ENCODE results near the gene CCDC88C. TPM values are rescaled to one million over a fixed set of nuclear protein-coding genes. Genes with fewer than 3 reads are reported as not detected.

Gene CCDC88C
- total RNA-seq, 1 experiment from 2014 or later: 19.7 TPM

DNA sequence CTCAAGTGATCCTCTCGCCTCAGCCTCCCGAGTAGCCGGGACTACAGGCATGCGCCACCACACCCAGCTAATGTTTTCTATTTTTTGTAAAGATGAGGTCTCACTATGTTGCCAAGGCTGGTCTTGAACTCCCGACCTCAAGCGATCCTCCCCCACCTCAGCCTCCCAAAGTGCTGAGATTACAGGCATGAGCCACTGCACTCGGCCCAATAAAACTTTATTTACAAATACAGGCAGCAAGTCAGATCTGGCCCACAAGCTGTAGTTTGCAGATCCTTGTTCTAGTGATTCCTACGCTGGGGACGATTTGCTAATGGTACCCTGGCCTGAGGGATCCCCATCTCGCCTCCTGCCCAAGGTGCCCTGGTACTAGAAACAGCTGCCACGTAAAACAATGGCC lies 74.6 kb downstream of the CCDC88C start:
- H3K27ac ChIP-seq (ENCODE audit: low read length): no peak overlapping the region
- no peak for ATAC-seq
- H3K79me2 ChIP-seq (ENCODE audit: low read length): peaks cover 6% of the 10 kb centered on the region
- H3K4me2 ChIP-seq (ENCODE audit: low read length): no peak overlapping the region
- POLR2A ChIA-PET (ENCODE audit: unreplicated experiment): no interaction called here
- CTCF ChIA-PET: no interaction called here
- no peak overlapping the region for H3K4me3 ChIP-seq (ENCODE audit: low read length)
- TF ChIP-seq EZH2 (IDR thresholded peaks at IDR 0.05; ENCODE audit: low read length, unreplicated experiment) (no peak), EZH2phosphoT487 (IDR thresholded peaks at IDR 0.05; ENCODE audit: borderline replicate concordance, low read length) (no peak)
- TF ChIP-seq, protein P1, sequence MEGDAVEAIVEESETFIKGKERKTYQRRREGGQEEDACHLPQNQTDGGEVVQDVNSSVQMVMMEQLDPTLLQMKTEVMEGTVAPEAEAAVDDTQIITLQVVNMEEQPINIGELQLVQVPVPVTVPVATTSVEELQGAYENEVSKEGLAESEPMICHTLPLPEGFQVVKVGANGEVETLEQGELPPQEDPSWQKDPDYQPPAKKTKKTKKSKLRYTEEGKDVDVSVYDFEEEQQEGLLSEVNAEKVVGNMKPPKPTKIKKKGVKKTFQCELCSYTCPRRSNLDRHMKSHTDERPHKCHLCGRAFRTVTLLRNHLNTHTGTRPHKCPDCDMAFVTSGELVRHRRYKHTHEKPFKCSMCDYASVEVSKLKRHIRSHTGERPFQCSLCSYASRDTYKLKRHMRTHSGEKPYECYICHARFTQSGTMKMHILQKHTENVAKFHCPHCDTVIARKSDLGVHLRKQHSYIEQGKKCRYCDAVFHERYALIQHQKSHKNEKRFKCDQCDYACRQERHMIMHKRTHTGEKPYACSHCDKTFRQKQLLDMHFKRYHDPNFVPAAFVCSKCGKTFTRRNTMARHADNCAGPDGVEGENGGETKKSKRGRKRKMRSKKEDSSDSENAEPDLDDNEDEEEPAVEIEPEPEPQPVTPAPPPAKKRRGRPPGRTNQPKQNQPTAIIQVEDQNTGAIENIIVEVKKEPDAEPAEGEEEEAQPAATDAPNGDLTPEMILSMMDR (conservative IDR thresholded peaks at IDR 0.05; ENCODE audit: low read depth, low read length): no peak
- no peaks in the 10 kb centered on the region for H3K9me3 ChIP-seq (ENCODE audit: low read length)
- no peaks in the 10 kb centered on the region for H3K27me3 ChIP-seq (ENCODE audit: low read length)
- no peaks in the 10 kb centered on the region for H3K36me3 ChIP-seq (ENCODE audit: low read depth, low read length)
- H2AFZ ChIP-seq (ENCODE audit: low read length): no peak overlapping the region
- H3K9ac ChIP-seq (ENCODE audit: low read length): no peak overlapping the region
- intact Hi-C loops (cut with micrococcal nuclease): no loop called here
- H3K9me2 ChIP-seq (replicated peaks; ENCODE audit: low read length): no peaks in the 10 kb centered on the region
- peaks cover 16% of the 10 kb centered on the region for H3K4me1 ChIP-seq (ENCODE audit: insufficient read depth, low read length)
- BruUV-seq (replicated peaks): no TSS peak
- DNase-seq: no peak
- no peaks in the 10 kb centered on the region for H4K20me1 ChIP-seq (ENCODE audit: low read length)
- H3F3A ChIP-seq (ENCODE audit: low read length, unreplicated experiment): no peaks in the 10 kb centered on the region

DNA sequence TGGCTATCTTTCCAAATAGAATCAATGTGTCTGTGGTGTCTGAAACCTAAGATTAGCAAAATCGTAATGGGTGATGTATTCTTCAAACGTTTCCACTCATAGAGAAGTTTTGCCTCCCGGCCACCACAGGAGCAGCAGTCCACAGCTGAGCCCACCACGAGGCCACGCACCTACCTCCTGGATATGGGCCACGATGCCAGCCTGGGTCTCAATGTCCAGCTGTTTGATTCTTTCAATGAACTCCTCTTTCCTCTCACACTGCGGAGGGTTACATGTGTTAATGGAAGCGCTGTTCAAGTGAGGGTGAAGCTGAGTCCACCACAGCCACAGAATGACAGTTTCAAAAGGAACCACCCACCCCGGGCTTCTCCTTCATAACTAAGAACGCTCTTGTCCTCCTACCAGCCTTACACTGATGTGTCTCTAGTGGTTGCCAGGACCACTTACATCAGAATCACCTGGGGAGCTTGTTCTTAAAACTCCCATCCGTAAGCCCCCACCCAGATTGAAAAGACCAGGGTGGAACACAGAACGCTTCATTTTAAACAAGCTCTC lies 75.3 kb downstream of the CCDC88C start:
- TF ChIP-seq, protein P1 (conservative IDR thresholded peaks at IDR 0.05; ENCODE audit: low read depth, low read length): no peak
- TF ChIP-seq EZH2 (IDR thresholded peaks at IDR 0.05; ENCODE audit: low read length, unreplicated experiment): no peak
- ATAC-seq: no peak

DNA sequence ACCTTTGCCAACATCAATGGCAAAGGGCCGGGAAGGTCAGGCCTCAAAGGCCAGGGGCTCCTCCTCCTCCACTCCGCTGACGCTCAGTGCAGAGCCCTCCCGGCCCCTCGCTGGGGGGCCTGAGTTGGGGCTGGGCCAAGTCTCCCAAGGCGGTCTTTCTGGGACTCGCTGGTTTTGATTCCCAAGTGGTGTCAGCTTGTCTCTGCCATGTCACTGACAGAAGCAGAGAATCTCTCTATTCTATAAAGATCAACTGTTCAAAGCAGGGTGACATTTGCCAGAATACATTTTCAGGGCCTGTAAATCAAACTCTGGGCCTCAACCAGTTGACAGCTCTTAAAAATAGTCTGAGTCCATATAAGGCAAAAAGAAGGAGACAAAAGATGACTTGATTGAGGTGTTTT lies 75.9 kb downstream of the CCDC88C start:
- H3K9me2 ChIP-seq (replicated peaks; ENCODE audit: low read length): no peaks in the 10 kb centered on the region
- no peaks in the 10 kb centered on the region for H3F3A ChIP-seq (ENCODE audit: low read length, unreplicated experiment)
- ChIA-PET POLR2A (ENCODE audit: unreplicated experiment) (no interaction called here), CTCF (no interaction called here)
- BruUV-seq (replicated peaks): no TSS peak
- intact Hi-C loops (cut with micrococcal nuclease): no loop called here
- ATAC-seq (no peak), DNase-seq (no peak)
- H2AFZ ChIP-seq (ENCODE audit: low read length): no peak overlapping the region
- TF ChIP-seq, protein P1 (conservative IDR thresholded peaks at IDR 0.05; ENCODE audit: low read depth, low read length): no peak
- no peak for TF ChIP-seq EZH2phosphoT487 (IDR thresholded peaks at IDR 0.05; ENCODE audit: borderline replicate concordance, low read length)
- TF ChIP-seq EZH2 (IDR thresholded peaks at IDR 0.05; ENCODE audit: low read length, unreplicated experiment): no peak
- no peaks in the 10 kb centered on the region for H3K9me3 ChIP-seq (ENCODE audit: low read length)
- peaks cover 11% of the 10 kb centered on the region for H3K4me1 ChIP-seq (ENCODE audit: insufficient read depth, low read length)
- no peak overlapping the region for H3K4me2 ChIP-seq (ENCODE audit: low read length)
- no peak overlapping the region for H3K4me3 ChIP-seq (ENCODE audit: low read length)
- H4K20me1 ChIP-seq (ENCODE audit: low read length): no peaks in the 10 kb centered on the region
- H3K36me3 ChIP-seq (ENCODE audit: low read depth, low read length): no peaks in the 10 kb centered on the region
- no peak overlapping the region for H3K9ac ChIP-seq (ENCODE audit: low read length)
- no peaks in the 10 kb centered on the region for H3K27me3 ChIP-seq (ENCODE audit: low read length)
- no peak overlapping the region for H3K27ac ChIP-seq (ENCODE audit: low read length)
- peaks cover 1% of the 10 kb centered on the region for H3K79me2 ChIP-seq (ENCODE audit: low read length)

More for the DNA sequence above, 75.3 kb downstream of the CCDC88C start:
- Histone ChIP-seq H3K9ac (ENCODE audit: low read length) (no peak overlapping the region), H3K79me2 (ENCODE audit: low read length) (peaks cover 6% of the 10 kb centered on the region), H3K27ac (ENCODE audit: low read length) (no peak overlapping the region), H3K27me3 (ENCODE audit: low read length) (no peaks in the 10 kb centered on the region), H4K20me1 (ENCODE audit: low read length) (no peaks in the 10 kb centered on the region), H3F3A (ENCODE audit: low read length, unreplicated experiment) (no peaks in the 10 kb centered on the region), H3K4me2 (ENCODE audit: low read length) (no peak overlapping the region), H3K4me3 (ENCODE audit: low read length) (no peak overlapping the region), H3K9me2 (replicated peaks; ENCODE audit: low read length) (no peaks in the 10 kb centered on the region), H3K9me3 (ENCODE audit: low read length) (no peaks in the 10 kb centered on the region), H2AFZ (ENCODE audit: low read length) (no peak overlapping the region), H3K4me1 (ENCODE audit: insufficient read depth, low read length) (peaks cover 16% of the 10 kb centered on the region), H3K36me3 (ENCODE audit: low read depth, low read length) (no peaks in the 10 kb centered on the region)
- ChIA-PET CTCF (no interaction called here), POLR2A (ENCODE audit: unreplicated experiment) (no interaction called here)
- intact Hi-C loops (cut with micrococcal nuclease): no loop called here
- BruUV-seq (replicated peaks): no TSS peak
- DNase-seq: no peak

Measured in PC-3 (cell line).